Measurements from ENCODE around the gene NRTN. TPM values are rescaled to one million over a fixed set of nuclear protein-coding genes. Genes with fewer than 3 reads are reported as not detected.

The NRTN gene
- polyA plus RNA-seq, 3 donors = not detected

- Histone ChIP-seq H3K79me2 (ENCODE audit: insufficient read depth, low read length) (no peaks in the 10 kb centered on the region), H3K4me3 (replicated peaks in 1 of 3; ENCODE audit: low read depth in 2 of 3, low read length in 3 of 3) (no peak overlapping the region), H3K27ac (ENCODE audit: low read depth in 1 of 2, low read length in 2 of 2) (no peak overlapping the region), H3K9ac (ENCODE audit: insufficient read depth, low read length, poor library complexity, severe bottlenecking) (no peak overlapping the region), H3K36me3 (replicated peaks in 1 of 2; ENCODE audit: control insufficient read depth in 1 of 2, insufficient read depth in 2 of 2, low read length in 2 of 2) (no peaks in the 10 kb centered on the region), H2AFZ (ENCODE audit: insufficient read depth, low read depth, low read length, poor library complexity, severe bottlenecking) (no peak overlapping the region), H3K4me2 (replicated peaks; ENCODE audit: extremely low read depth, low read length, poor library complexity, severe bottlenecking) (no peak overlapping the region), H3K4me1 (ENCODE audit: control insufficient read depth in 1 of 2, insufficient read depth in 2 of 2, low read length in 2 of 2) (no peaks in the 10 kb centered on the region), H3K27me3 (ENCODE audit: control insufficient read depth in 2 of 2, insufficient read depth in 2 of 2, low read length in 2 of 2) (no peaks in the 10 kb centered on the region), H3K9me3 (replicated peaks in 1 of 2; ENCODE audit: control insufficient read depth in 1 of 2, insufficient read depth in 1 of 2, low read length in 2 of 2) (no peaks in the 10 kb centered on the region), H4K20me1 (ENCODE audit: insufficient read depth, low read length) (no peaks in the 10 kb centered on the region)
- intact Hi-C loops (cut with micrococcal nuclease) = no loop called here
- no peak for TF ChIP-seq CTCF (IDR thresholded peaks at IDR 0.05)
- peaks cover 0 to 2% (median 0%) of the 10 kb centered on the region in 7 donors for H3K9me3 Mint-ChIP-seq
- peaks cover 2 to 14% (median 9%) of the 10 kb centered on the region in 3 donors for H3K27me3 Mint-ChIP-seq (ENCODE audit: low read depth in 3 of 3)
- DNase-seq = no peak
- H3K27ac Mint-ChIP-seq = no peak overlapping the region
- H3K4me1 Mint-ChIP-seq = no peaks in the 10 kb centered on the region
- no peak overlapping the region for H3K4me3 Mint-ChIP-seq
- no peaks in the 10 kb centered on the region for H3K36me3 Mint-ChIP-seq
- whole genome bisulfite sequencing (ENCODE audit: insufficient coverage) = 85% methylated on average over 11 of the region's 19 CpGs
Observed at GRCh38 chr19:5772416-5772815, 32.5 kb upstream of the NRTN start.

GRCh38 chr19:5773276-5773675 lies 31.6 kb upstream of the NRTN start:
- H3K9me3 Mint-ChIP-seq = peaks cover 0 to 2% (median 0%) of the 10 kb centered on the region in 7 donors
- no peaks in the 10 kb centered on the region for H3K4me1 Mint-ChIP-seq
- no peak overlapping the region for H3K27ac Mint-ChIP-seq
- no peaks in the 10 kb centered on the region for H3K36me3 Mint-ChIP-seq
- Histone ChIP-seq H3K9ac (ENCODE audit: insufficient read depth, low read length, poor library complexity, severe bottlenecking) (no peak overlapping the region), H3K79me2 (ENCODE audit: insufficient read depth, low read length) (no peaks in the 10 kb centered on the region), H3K9me3 (replicated peaks in 1 of 2; ENCODE audit: control insufficient read depth in 1 of 2, insufficient read depth in 1 of 2, low read length in 2 of 2) (no peaks in the 10 kb centered on the region), H3K4me1 (ENCODE audit: control insufficient read depth in 1 of 2, insufficient read depth in 2 of 2, low read length in 2 of 2) (no peaks in the 10 kb centered on the region), H3K4me2 (replicated peaks; ENCODE audit: extremely low read depth, low read length, poor library complexity, severe bottlenecking) (no peak overlapping the region), H3K36me3 (replicated peaks in 1 of 2; ENCODE audit: control insufficient read depth in 1 of 2, insufficient read depth in 2 of 2, low read length in 2 of 2) (no peaks in the 10 kb centered on the region), H3K4me3 (replicated peaks in 1 of 3; ENCODE audit: low read depth in 2 of 3, low read length in 3 of 3) (no peak overlapping the region), H3K27me3 (ENCODE audit: control insufficient read depth in 2 of 2, insufficient read depth in 2 of 2, low read length in 2 of 2) (no peaks in the 10 kb centered on the region), H3K27ac (ENCODE audit: low read depth in 1 of 2, low read length in 2 of 2) (no peak overlapping the region), H4K20me1 (ENCODE audit: insufficient read depth, low read length) (no peaks in the 10 kb centered on the region), H2AFZ (ENCODE audit: insufficient read depth, low read depth, low read length, poor library complexity, severe bottlenecking) (no peak overlapping the region)
- TF ChIP-seq CTCF (IDR thresholded peaks at IDR 0.05) = no peak
- intact Hi-C loops (cut with micrococcal nuclease) = no loop called here
- WGBS (ENCODE audit: insufficient coverage) = 94% methylated on average over 5 of the region's 5 CpGs
- H3K27me3 Mint-ChIP-seq (ENCODE audit: low read depth in 3 of 3) = peaks cover 2 to 14% (median 7%) of the 10 kb centered on the region in 3 donors
- DNase-seq = no peak
- H3K4me3 Mint-ChIP-seq = no peak overlapping the region
